Spleen (tissue), 7 donors: ENCODE results near the gene SLC7A10.

ENCODE experiments used
- CTCF ChIP-seq, 11 experiments: fragments of 200-600 bp in 7 of 11; fragments of 450-650 bp in 4 of 11; sonication (generic) in 4 of 11; IDR thresholded peaks in 8 of 11; conservative IDR thresholded peaks in 3 of 11; 1 replicate in 7 of 11; 2 replicates in 4 of 11; pipeline versions ENCODE4 v1.4.0 to v1.8.0; 2016 to 2021; ENCODE audit warnings: antibody characterized with exemption in 11 of 11, inconsistent platforms in 4 of 11, mild to moderate bottlenecking in 1 of 11
- POLR2AphosphoS5 ChIP-seq, 3 donors: sonication (generic); formaldehyde crosslinking; IDR thresholded peaks; one replicate each; pipeline ENCODE4 v1.5.1; 2017; ENCODE audit warnings: antibody characterized with exemption in 3 of 3
- donor health status: DM: no; HTN: no; CAD: no; lungs with moderate emphysema.
- donor health status: DM: no; HTN: no; CAD: no.
- donor health status: DM: no; HTN: no; CAD: no.

- TF ChIP-seq CTCF (IDR thresholded peaks at IDR 0.05 in 8 of 11, conservative IDR thresholded peaks at IDR 0.05 in 3 of 11) (no peak), POLR2AphosphoS5 (IDR thresholded peaks at IDR 0.05) (no peak)
Measured at GRCh38 chr19:33263325-33264023, 37.8 kb upstream of the SLC7A10 start.
